HepG2 (cell line): ENCODE measurements around the gene USP19. TPM values are rescaled to one million over a fixed set of nuclear protein-coding genes. Genes with fewer than 3 reads are reported as not detected.

Experiments
- BCLAF1 ChIP-seq: fragments of 450-650 bp; IDR thresholded peaks from 2 replicates; pipeline ENCODE4 v1.6.1; 2017; ENCODE audit warnings: mild to moderate bottlenecking
- DMTF1 ChIP-seq: sonication (generic); formaldehyde crosslinking; IDR thresholded peaks from 2 replicates; pipeline ENCODE4 v1.4.0; 2020; ENCODE audit warnings: mild to moderate bottlenecking, missing genetic modification reagents
- GTF3A ChIP-seq: sonication (generic); formaldehyde crosslinking; conservative IDR thresholded peaks from 2 replicates; pipeline ENCODE4 v1.4.0; 2020; ENCODE audit warnings: mild to moderate bottlenecking, missing genetic modification reagents
- HNF1B ChIP-seq: sonication (generic); formaldehyde crosslinking; IDR thresholded peaks from 2 replicates; pipeline ENCODE4 v1.5.1; 2020; ENCODE audit warnings: mild to moderate bottlenecking, moderate library complexity, missing genetic modification reagents
- HOXA7 ChIP-seq: sonication (generic); formaldehyde crosslinking; IDR thresholded peaks from 2 replicates; pipeline ENCODE4 v1.8.1; 2022; ENCODE audit warnings: mild to moderate bottlenecking, missing genetic modification reagents, moderate library complexity
- JARID2 ChIP-seq: sonication (generic); formaldehyde crosslinking; IDR thresholded peaks from 2 replicates; pipeline ENCODE4 v1.8.1; 2023; ENCODE audit warnings: missing genetic modification reagents, inconsistent platforms; ENCODE audit not compliant: insufficient replicate concordance
- KLF11 ChIP-seq: IDR thresholded peaks from 2 replicates; pipeline ENCODE4 v1.6.1; 2016; ENCODE audit warnings: missing compliant biosample characterization
- NR2C2 ChIP-seq: sonication (generic); formaldehyde crosslinking; IDR thresholded peaks from 2 replicates; pipeline ENCODE4 v1.4.0; 2020; ENCODE audit warnings: missing genetic modification reagents, mild to moderate bottlenecking, moderate library complexity, borderline replicate concordance
- RAD21 ChIP-seq: fragments of 450-650 bp; formaldehyde crosslinking; IDR thresholded peaks from 2 replicates; pipeline ENCODE4 v1.5.0; 2020; ENCODE audit warnings: mild to moderate bottlenecking
- SUZ12 ChIP-seq: fragments of 150-350 bp; IDR thresholded peaks from 2 replicates; pipeline ENCODE4 v1.6.1; 2014; ENCODE audit warnings: low read depth, low read length
- ZBTB38 ChIP-seq: sonication (generic); formaldehyde crosslinking; IDR thresholded peaks from 2 replicates; pipeline ENCODE4 v1.5.1; 2020; ENCODE audit warnings: mild to moderate bottlenecking, missing genetic modification reagents
- ZNF329 ChIP-seq: sonication (generic); formaldehyde crosslinking; IDR thresholded peaks from 2 replicates; pipeline ENCODE4 v1.9.0; 2021; ENCODE audit warnings: low read depth, mild to moderate bottlenecking, missing genetic modification reagents
- ZNF556 ChIP-seq: sonication (generic); formaldehyde crosslinking; IDR thresholded peaks from 2 replicates; pipeline ENCODE4 v1.4.0; 2020; ENCODE audit warnings: mild to moderate bottlenecking, missing genetic modification reagents, borderline replicate concordance
- ZNF563 ChIP-seq: sonication (generic); formaldehyde crosslinking; IDR thresholded peaks from 2 replicates; pipeline ENCODE4 v1.8.0; 2022; ENCODE audit warnings: mild to moderate bottlenecking, moderate library complexity, missing genetic modification reagents
- ZNF616 ChIP-seq: sonication (generic); formaldehyde crosslinking; IDR thresholded peaks from 2 replicates; pipeline ENCODE4 v1.5.0; 2020; ENCODE audit warnings: low read depth, mild to moderate bottlenecking, missing genetic modification reagents
- polyA plus RNA-seq, 8 experiments: library from polyadenylated mRNA; depleted of rRNA in 3 of 8; stranded (reverse) in 7 of 8; unstranded in 1 of 8; fragments of >200 nt; fragmentation: Illumina TruSeq in 4 of 8; extraction: Trizol in 4 of 8; gene quantifications; 2 replicates each; pipeline versions ENCODE4 v1.2.1 to v1.2.3, GENCODE V29; 2011 to 2016; ENCODE audit warnings: low read depth in 4 of 8, missing spikeins in 1 of 8, mixed read lengths in 1 of 8; ENCODE audit not compliant: insufficient read depth in 1 of 8
- total RNA-seq, 5 experiments: library from RNA; depleted of rRNA; stranded (reverse); fragments of >200 nt; fragmentation: Illumina TruSeq; extraction: Trizol; gene quantifications; 2 replicates each; pipeline ENCODE4 v1.2.3, GENCODE V29; 2016; ENCODE audit warnings: low read depth in 1 of 5
- TF ChIP-seq, protein P1 (sequence below): sonication (generic); formaldehyde crosslinking; IDR thresholded peaks from 2 replicates; pipeline ENCODE4 v1.4.0; 2020; ENCODE audit warnings: missing genetic modification reagents, borderline replicate concordance
- TF ChIP-seq, protein P2 (sequence below): sonication (generic); formaldehyde crosslinking; IDR thresholded peaks from 2 replicates; pipeline ENCODE4 v1.8.1; 2023; ENCODE audit warnings: missing genetic modification reagents, inconsistent platforms, borderline replicate concordance
- TF ChIP-seq, protein P3 (sequence below): sonication (generic); formaldehyde crosslinking; IDR thresholded peaks from 2 replicates; pipeline ENCODE4 v1.4.0; 2020; ENCODE audit warnings: missing genetic modification reagents

The USP19 gene
- total and polyA plus RNA-seq, 2 of the 13 experiments (the other 11 are each of a cell fraction or from before 2014, with no cell fraction given) = 28.3 to 31.7 TPM

GRCh38 chr3:49120438-49121131 lies at the start of gene USP19 (continued):
- TF ChIP-seq BCLAF1 (no peak), ZNF556 (CRISPR knock-in tag) (peak; percentile 50; the same call in 1 of the 2 replicates), HNF1B (CRISPR knock-in tag) (peak; percentile 81), RAD21 (CRISPR knock-in tag) (peak; percentile 68), DMTF1 (no peak), ZBTB38 (CRISPR knock-in tag) (peak; percentile 17; the same call in 1 of the 2 replicates), NR2C2 (peak; percentile 91), SUZ12 (no peak), HOXA7 (no peak), ZNF563 (CRISPR knock-in tag) (peak; percentile 81; the same call in 1 of the 2 replicates), ZNF329 (CRISPR knock-in tag) (no peak), KLF11 (CRISPR knock-in tag) (no peak), ZNF616 (CRISPR knock-in tag) (0 out of 2 replicates have a peak, but pooled peaks have one; percentile 48), JARID2 (CRISPR knock-in tag) (no peak), GTF3A (CRISPR knock-in tag) (no peak)
- TF ChIP-seq, protein P1, sequence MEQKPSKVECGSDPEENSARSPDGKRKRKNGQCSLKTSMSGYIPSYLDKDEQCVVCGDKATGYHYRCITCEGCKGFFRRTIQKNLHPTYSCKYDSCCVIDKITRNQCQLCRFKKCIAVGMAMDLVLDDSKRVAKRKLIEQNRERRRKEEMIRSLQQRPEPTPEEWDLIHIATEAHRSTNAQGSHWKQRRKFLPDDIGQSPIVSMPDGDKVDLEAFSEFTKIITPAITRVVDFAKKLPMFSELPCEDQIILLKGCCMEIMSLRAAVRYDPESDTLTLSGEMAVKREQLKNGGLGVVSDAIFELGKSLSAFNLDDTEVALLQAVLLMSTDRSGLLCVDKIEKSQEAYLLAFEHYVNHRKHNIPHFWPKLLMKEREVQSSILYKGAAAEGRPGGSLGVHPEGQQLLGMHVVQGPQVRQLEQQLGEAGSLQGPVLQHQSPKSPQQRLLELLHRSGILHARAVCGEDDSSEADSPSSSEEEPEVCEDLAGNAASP (CRISPR knock-in tag) = peak; percentile 66
- TF ChIP-seq, protein P2, sequence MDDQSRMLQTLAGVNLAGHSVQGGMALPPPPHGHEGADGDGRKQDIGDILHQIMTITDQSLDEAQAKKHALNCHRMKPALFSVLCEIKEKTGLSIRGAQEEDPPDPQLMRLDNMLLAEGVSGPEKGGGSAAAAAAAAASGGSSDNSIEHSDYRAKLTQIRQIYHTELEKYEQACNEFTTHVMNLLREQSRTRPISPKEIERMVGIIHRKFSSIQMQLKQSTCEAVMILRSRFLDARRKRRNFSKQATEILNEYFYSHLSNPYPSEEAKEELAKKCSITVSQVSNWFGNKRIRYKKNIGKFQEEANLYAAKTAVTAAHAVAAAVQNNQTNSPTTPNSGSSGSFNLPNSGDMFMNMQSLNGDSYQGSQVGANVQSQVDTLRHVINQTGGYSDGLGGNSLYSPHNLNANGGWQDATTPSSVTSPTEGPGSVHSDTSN (CRISPR knock-in tag) = no peak
- TF ChIP-seq, protein P3, sequence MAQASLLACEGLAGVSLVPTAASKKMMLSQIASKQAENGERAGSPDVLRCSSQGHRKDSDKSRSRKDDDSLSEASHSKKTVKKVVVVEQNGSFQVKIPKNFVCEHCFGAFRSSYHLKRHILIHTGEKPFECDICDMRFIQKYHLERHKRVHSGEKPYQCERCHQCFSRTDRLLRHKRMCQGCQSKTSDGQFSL (CRISPR knock-in tag) = no peak
